Activated CD8-positive, alpha-beta memory T cell treated with anti-CD3 and anti-CD28 coated beads for 48 hours (primary cell): ENCODE measurements around the gene MUL1.
"Not testable (repeated sequence)": the region's sequence is repeated elsewhere in the genome, so short reads cannot be mapped to it uniquely, and the experiment has no call there.

Source experiments
- DNase-seq, 3 experiments: peaks; one replicate each; pipeline ENCODE4 v3.0.0-alpha.2; 2020; ENCODE audit warnings: low read depth in 2 of 3, low spot score in 2 of 3

MUL1 gene

GRCh38 chr1:20507564-20508410 lies at the start of gene MUL1:
Gene MUL1 (minus strand): TSS chr1:20508151. CDS start chr1:20508024, 127 bp downstream.
- peak; percentile 88 to 98 (median 95) for DNase-seq

- DNase-seq: no peak
Observed at GRCh38 chr1:20555758-20556120, 47.8 kb upstream of the MUL1 start.

DNA sequence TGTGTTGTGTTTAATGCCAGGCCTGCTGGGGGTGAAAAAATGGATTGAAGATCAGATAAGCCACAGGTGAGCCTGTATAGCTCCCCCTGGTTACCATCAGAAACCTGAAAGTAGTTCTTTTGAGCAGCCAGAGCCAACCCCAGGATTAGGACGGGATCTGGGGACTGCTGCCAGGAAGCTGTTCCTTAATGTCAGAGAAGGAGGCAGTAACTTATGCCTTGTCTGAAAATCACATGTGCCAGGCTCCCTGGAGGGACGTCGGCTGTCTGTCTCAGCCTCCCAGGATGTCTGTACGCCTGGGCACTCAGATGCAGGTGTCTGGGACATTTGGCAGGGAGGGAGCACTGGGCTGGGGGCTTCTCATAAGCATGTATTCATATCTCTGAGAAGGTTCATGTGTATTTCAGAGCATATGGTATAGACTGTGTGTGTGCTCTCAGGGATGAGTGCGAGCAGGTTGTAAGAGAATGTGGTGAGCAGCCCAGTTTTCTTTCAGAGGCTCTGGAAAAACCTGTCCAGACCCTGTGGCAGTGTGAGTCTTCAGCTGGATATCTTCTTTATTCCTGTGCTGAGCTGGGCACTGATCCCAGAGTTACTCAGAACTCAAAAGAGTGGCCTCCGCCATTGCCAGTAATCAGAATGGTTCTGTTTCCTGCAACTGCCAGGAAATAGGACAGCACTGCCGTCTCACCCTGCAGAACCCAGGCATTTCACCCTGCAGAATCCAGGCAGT lies 47.2 kb upstream of the MUL1 start:
- DNase-seq: no peak

- no peak for DNase-seq
Observed at GRCh38 chr1:20552728-20553445, 44.9 kb upstream of the MUL1 start.

DNA sequence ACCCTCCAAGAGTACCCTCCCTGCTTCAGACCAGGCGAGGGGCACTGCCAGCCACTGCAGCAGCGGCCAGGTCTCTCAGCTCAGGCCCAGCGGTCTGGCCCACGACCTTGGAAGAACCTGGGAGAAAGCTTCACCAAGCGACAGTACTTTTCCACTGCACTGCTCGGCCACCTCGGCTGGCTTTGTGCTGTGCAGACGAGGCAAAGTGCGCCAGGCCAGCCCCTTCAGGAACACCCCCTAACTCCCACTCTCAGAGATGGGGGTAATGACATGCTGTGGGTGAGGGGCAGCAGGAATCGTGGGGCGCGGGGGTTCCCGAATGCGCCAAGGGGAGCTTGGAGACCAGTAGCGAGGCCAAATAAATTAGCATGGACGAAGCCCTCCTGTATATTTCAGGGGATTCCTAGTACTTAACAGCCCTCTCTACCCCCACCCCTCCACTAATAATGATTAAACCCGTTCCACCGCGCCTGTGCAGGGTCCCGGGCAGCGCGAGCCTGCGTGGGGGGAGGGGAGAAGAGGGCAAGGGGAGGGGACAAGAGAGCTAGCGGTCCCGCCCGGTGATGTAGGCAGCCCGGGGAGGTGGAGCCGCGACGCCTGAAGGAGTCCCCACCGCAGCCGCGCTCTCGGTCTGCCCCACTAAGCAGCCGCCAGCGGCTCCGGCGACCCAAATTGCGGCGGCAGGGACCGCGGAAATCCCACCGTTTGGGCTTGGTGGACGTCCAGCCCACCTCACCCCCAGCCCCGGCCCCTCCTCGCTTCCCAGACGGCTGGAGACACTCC lies 44.2 kb upstream of the MUL1 start, which contains the start of gene FAM43B:
Gene FAM43B (plus strand): TSS at position 629 of the 783 bp plus-strand sequence. CDS start 401 bp downstream, outside the sequence.
- DNase-seq: no peak

GRCh38 chr1:20551161-20551560 lies 43.2 kb upstream of the MUL1 start:
- DNase-seq: no peak

DNA sequence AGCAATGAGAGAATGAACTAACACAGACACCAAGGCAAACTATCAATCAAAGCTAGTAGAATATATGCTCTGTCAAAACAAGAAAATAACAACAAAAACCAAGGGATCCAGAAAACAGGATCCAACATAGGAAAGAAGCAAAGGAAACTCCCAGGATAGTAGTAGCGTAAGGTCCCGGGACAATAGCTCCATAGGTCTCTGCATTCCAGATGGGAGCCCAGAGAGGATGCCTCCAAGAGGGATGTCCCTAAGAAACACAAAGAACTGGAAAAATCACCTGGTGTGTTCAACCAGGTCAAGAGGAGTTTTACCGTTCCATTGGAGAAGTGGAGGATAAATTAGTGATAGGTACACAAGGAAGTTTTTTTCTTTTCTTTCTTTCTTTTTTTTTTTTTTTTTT lies 38.7 kb upstream of the MUL1 start:
- no peak for DNase-seq

- no peak for DNase-seq
Observed at GRCh38 chr1:20540281-20540680, 32.3 kb upstream of the MUL1 start.

DNA sequence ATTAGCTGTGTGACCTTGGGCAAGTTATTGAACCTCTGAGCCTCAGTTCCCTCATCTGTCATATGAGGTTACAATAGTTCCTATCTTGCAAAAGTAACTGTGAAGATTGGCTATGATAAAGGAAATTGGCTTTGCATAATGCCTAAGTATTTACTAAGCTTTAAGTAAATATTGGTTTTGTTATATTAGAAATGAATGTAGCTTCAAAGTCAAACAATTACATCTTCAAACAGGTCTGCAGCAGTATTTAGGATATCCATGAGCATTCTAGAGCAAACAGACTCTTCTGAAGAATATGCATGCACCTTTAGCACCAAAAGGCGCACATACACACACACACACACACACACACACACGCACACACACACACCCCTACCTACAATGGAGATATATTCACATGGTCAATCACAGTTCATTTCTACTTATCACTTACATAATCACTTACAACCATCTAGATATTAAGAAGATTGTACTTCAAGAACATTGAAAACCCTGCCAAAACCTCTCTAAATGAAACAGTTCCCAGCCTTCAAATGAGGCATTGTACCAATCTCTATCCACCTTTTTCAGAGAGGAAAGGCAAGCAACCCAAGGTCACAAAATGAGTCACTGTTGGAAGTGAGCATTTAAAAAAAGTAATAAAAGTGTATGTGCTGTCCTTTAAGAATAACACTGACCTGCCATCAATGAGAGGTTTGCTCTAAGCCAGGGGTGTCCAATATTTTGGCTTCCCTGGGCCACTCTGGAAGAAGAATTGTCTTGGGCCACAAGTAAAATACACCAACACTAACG lies 31.0 kb upstream of the MUL1 start:
- no peak for DNase-seq

- DNase-seq: no peak
Observed at GRCh38 chr1:20538227-20538626, 30.3 kb upstream of the MUL1 start.

DNA sequence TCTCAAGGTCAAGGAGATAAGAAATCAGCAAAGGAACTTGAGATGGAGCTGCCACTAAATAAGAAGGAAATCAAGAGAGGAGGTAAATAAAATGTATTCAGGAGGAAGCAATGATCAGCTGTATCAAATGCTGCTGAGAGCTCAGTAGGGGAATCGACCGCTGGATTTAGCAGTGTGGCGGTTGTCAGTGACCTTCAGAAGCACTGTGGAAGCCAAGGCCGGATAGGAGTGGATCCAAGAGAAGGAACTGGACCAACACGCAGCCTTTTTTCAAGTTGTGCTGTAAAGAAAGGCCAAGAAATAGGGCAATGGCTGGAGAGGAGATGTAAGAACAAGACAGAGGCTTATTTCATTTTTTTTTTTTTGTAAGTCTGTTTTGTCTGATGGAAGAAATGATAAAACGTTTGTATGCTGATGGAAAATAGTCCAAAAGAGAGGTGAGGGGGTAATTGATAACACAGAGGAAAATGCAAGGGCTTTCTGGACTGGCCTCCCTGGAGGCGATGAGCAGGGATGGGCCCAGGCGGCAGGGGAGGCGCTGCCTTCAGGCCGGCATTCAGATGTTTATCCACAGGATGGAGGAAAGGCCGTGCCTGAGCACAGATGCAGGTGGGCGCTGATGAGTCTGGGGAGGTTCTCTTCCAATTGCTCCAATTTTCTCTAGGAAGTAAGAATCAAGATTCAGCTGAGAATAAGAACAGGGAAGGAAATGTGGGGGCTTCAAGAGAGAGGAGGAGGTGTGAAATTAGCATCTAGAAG lies 26.9 kb upstream of the MUL1 start:
- no peak for DNase-seq

DNA sequence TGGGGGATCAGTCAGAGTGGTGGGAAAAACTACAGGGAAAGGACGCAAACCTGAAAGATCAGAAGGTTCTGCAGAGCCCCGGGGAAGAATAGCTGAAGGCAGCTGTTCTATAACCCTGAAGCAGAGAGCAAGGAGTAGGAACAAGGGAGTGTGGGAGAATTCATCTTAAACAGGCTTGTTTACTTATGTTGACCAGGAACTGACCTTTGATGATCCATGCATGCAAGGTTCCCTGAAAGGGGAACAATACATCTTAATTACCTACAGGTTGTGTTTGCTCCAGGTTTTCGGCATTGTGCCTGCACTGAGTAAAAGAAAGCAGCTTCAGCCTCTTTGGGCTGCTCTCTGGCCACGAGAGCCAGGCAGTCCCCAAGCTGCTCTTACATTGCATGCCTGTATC lies 25.7 kb upstream of the MUL1 start:
- no peak for DNase-seq

DNA sequence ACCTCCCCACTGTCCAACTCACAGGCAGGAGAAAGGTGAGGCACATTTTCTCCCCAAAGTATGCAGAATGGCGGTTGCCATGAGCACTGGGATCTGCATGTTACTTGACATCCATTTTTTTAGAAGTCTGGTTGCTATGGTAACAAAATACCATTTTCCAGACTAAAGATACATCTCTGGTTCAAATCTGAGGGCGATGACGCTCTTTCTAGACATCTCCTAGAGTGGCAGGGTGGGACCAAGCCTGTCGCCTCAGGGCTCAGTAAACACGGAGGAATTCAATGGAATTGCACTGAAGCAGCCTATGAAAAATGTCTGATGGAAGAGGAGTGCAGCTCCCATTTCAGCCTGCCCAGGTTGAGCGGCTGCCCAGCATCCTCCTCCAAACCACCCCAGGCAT lies 22.9 kb upstream of the MUL1 start:
- DNase-seq: no peak

- no peak for DNase-seq
Observed at GRCh38 chr1:20530306-20530705, 22.4 kb upstream of the MUL1 start.

DNA sequence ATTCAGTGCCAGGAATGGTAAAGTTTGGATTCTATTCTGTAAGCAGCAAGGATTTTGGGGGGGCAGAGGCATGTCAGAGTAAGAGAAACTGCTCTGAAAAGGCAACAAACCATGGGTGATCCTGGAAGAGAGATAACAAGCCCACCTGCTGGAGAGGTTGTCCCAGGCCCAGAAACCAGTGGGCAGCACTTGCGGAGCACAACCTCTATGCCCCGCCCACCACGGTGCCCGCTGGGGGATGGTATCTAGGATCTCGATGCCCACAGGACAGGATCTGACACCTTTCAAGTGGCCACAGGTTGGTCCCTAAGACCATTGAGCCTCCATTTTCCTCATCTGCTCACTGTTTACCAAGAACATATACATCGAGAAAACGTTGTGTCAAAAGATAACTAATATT lies 20.3 kb upstream of the MUL1 start:
- DNase-seq: no peak

- DNase-seq: no peak
Observed at GRCh38 chr1:20526267-20526666, 18.3 kb upstream of the MUL1 start.

DNA sequence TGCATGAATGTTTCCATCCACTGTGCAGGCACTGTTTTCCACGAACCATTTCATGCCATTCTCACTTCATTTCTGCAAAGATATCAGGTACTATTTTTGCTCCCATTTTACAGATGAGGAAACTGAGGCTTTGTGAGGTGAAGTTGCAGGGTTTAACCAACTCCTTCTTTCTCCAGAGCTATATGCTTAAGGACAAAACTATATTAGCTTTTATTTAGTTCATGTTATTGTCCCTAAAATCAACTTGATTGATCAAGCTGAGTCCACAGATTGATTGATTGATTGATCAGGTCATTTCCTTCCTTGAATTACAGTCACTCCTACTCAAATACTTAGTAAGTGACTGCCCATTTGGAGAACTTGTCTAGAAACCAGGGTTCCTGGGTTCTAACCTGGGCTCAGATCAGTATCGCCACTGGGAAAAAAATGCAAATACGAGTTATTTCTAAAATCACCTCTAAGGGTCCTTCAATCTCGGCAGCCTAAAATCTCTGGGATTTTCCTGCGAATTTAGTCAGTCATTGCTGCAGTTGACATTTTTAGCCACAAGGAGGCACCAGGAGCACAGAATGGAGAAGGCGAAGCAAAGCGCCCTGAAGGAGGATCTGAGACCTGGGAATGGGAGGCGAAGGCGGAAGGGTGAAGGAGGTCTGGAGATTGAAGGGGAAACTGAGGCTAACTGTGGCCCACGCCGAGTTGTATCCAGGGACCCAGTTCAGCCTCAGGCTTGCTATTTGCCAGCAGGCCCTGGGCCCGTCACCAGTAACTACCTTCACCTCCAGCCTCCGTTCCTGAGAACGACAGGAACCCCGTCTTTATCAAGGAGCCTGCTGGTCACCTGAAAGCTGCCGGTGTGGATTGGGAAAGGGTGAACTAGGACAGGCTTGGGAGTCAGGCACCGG lies 14.3 kb upstream of the MUL1 start:
- peak; percentile 13 to 47 (median 40) for DNase-seq

DNA sequence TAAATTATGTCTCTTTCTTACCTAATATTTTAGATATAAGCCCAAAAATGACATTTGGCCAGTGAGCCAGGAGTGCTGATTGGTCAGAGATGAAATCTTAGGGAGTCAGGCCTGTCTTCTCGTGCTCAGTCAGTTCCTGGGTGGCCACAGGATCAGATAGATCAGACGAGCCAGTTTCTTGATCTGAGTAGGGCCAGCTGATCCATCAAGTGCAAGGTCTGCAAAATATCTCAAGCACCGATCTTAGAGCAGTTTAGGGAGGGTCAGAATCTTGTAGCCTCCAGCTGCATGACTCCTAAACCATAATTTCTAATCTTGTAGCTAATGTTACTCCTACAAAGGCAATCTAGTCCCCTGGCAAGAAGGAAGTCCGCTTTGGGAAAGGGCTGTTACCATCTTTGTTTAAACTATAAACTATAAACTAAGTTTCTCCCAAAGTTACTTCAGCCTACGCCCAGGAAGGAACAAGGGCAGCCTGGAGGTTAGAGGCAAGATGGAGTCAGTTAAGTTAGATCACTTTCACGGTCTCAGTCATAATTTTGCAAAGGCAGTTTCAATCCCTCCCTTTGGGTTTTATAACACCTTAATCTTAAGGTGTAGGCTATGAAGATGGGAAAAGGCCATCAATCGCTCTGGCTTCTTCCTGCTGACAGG lies 11.8 kb upstream of the MUL1 start:
- not testable (repeated sequence) for DNase-seq
